GM20431 (cell line): Measurements from ENCODE around the gene SLC7A9.
"Not testable (repeated sequence)": the region's sequence is repeated elsewhere in the genome, so short reads cannot be mapped to it uniquely, and the experiment has no call there.

Source experiments
- in situ Hi-C: fragments of 300-500 bp; cut with MseI, MboI; formaldehyde crosslinking; loops from one replicate; pipeline ENCODE4 v1.15.0; 2020; ENCODE audit warnings: low sequenced_read_pairs; ENCODE audit not compliant: unreplicated experiment

SLC7A9 gene

GRCh38 chr19:32866061-32866460, 3.5 kb downstream of the SLC7A9 start:
- in situ Hi-C loops, result no loop called here

GRCh38 chr19:32865326-32865725, 4.2 kb downstream of the SLC7A9 start:
- in situ Hi-C loops, result no loop called here

GRCh38 chr19:32864318-32865007, 5.1 kb downstream of the SLC7A9 start:
- in situ Hi-C loops, result no loop called here

GRCh38 chr19:32863841-32864240, 5.7 kb downstream of the SLC7A9 start:
- in situ Hi-C loops, result no loop called here

GRCh38 chr19:32863301-32863700, 6.3 kb downstream of the SLC7A9 start:
- in situ Hi-C loops, result no loop called here

- in situ Hi-C loops, result no loop called here
These were observed 6.8 kb downstream of the SLC7A9 start for GRCh38 chr19:32862741-32863140.

GRCh38 chr19:32862173-32862572, 7.4 kb downstream of the SLC7A9 start:
- in situ Hi-C loops, result no loop called here

GRCh38 chr19:32861596-32861995, 8.0 kb downstream of the SLC7A9 start:
- in situ Hi-C loops, result no loop called here

- in situ Hi-C loops, result no loop called here
These were observed 10.0 kb downstream of the SLC7A9 start for GRCh38 chr19:32859591-32859990.

- in situ Hi-C loops, result no loop called here
These were observed 11.0 kb downstream of the SLC7A9 start for GRCh38 chr19:32858559-32858958.

- in situ Hi-C loops, result no loop called here
These were observed 11.4 kb downstream of the SLC7A9 start for GRCh38 chr19:32858155-32858554.

GRCh38 chr19:32857584-32857983, 12.0 kb downstream of the SLC7A9 start:
- in situ Hi-C loops, result no loop called here

GRCh38 chr19:32856818-32857217, 12.7 kb downstream of the SLC7A9 start:
- in situ Hi-C loops, result not testable (repeated sequence)

- in situ Hi-C loops, result no loop called here
These were observed 17.4 kb downstream of the SLC7A9 start for GRCh38 chr19:32852216-32852615.

GRCh38 chr19:32848035-32848434, 21.5 kb downstream of the SLC7A9 start:
- in situ Hi-C loops, result not testable (repeated sequence)

GRCh38 chr19:32843716-32844245, 25.8 kb downstream of the SLC7A9 start:
- in situ Hi-C loops, result no loop called here

- in situ Hi-C loops, result no loop called here
These were observed 27.5 kb downstream of the SLC7A9 start for GRCh38 chr19:32842061-32842460.

GRCh38 chr19:32837531-32837930, 32.0 kb downstream of the SLC7A9 start:
- in situ Hi-C loops, result no loop called here

- in situ Hi-C loops, result not testable (repeated sequence)
These were observed 36.2 kb downstream of the SLC7A9 start for GRCh38 chr19:32833388-32833787.

GRCh38 chr19:32832825-32833224, 36.7 kb downstream of the SLC7A9 start:
- in situ Hi-C loops, result not testable (repeated sequence)

GRCh38 chr19:32832094-32832493, 37.5 kb downstream of the SLC7A9 start:
- in situ Hi-C loops, result not testable (repeated sequence)

GRCh38 chr19:32831611-32832010, 38.0 kb downstream of the SLC7A9 start:
- in situ Hi-C loops, result no loop called here
